KMS-11 (cell line): ENCODE results near the gene SLC30A9.

ENCODE experiments used
- H2AFZ ChIP-seq: fragments of 200-600 bp; sonication (generic); 2 replicates; pipeline ENCODE4 v1.6.1; 2016; ENCODE audit warnings: antibody characterized with exemption, mixed run types, low read depth
- H3K27ac ChIP-seq: fragments of 200-600 bp; sonication (generic); 2 replicates; pipeline ENCODE4 v1.6.1; 2016; ENCODE audit warnings: mild to moderate bottlenecking, mixed run types
- H3K27me3 ChIP-seq: fragments of 200-600 bp; sonication (generic); 2 replicates; pipeline ENCODE4 v1.6.1; 2017; ENCODE audit warnings: mild to moderate bottlenecking, low read depth, mixed run types, moderate library complexity; ENCODE audit not compliant: insufficient read depth
- H3K36me3 ChIP-seq: fragments of 200-600 bp; sonication (generic); 2 replicates; pipeline ENCODE4 v1.6.1; 2017; ENCODE audit warnings: mild to moderate bottlenecking, mixed run types; ENCODE audit not compliant: insufficient read depth
- H3K4me1 ChIP-seq: fragments of 200-600 bp; sonication (generic); 2 replicates; pipeline ENCODE4 v1.6.1; 2016; ENCODE audit warnings: mild to moderate bottlenecking, low read depth, mixed run types; ENCODE audit not compliant: poor library complexity, severe bottlenecking
- H3K4me2 ChIP-seq: fragments of 200-600 bp; sonication (generic); 2 replicates; pipeline ENCODE4 v1.7.0; 2016; ENCODE audit warnings: mild to moderate bottlenecking, mixed run types
- H3K4me3 ChIP-seq: fragments of 200-600 bp; sonication (generic); IDR thresholded peaks from 2 replicates; pipeline ENCODE4 v1.6.1; 2017; ENCODE audit warnings: low read depth, low read length, mixed read lengths; ENCODE audit not compliant: insufficient read depth
- H3K79me2 ChIP-seq: fragments of 200-600 bp; sonication (generic); 2 replicates; pipeline ENCODE4 v1.6.1; 2016; ENCODE audit warnings: low read depth, mixed run types; ENCODE audit not compliant: insufficient read depth
- H3K9ac ChIP-seq: fragments of 200-600 bp; sonication (generic); 2 replicates; pipeline ENCODE4 v1.6.1; 2016; ENCODE audit warnings: mild to moderate bottlenecking, mixed run types
- H4K20me1 ChIP-seq: fragments of 200-600 bp; sonication (generic); 2 replicates; pipeline ENCODE4 v1.6.1; 2016; ENCODE audit warnings: mild to moderate bottlenecking, mixed run types; ENCODE audit not compliant: insufficient read depth
- CTCF ChIP-seq: fragments of 200-600 bp; sonication (generic); conservative IDR thresholded peaks from 2 replicates; pipeline ENCODE4 v1.6.1; 2017; ENCODE audit warnings: low read depth, mild to moderate bottlenecking, antibody characterized with exemption, low read length, moderate library complexity, mixed read lengths

Gene SLC30A9

GRCh38 chr4:42123071-42123644 is 132.8 kb downstream of the SLC30A9 start:
- TF ChIP-seq CTCF: no peak
- Histone ChIP-seq H3K4me3 (no peak overlapping the region), H3K27me3 (no peaks in the 10 kb centered on the region), H3K9ac (no peak overlapping the region), H3K27ac (no peak overlapping the region), H4K20me1 (no peaks in the 10 kb centered on the region), H3K4me1 (no peaks in the 10 kb centered on the region), H3K4me2 (no peak overlapping the region), H3K79me2 (no peaks in the 10 kb centered on the region), H3K36me3 (no peaks in the 10 kb centered on the region), H2AFZ (no peak overlapping the region)

- H3K27me3 ChIP-seq: no peaks in the 10 kb centered on the region
- TF ChIP-seq CTCF: no peak
- H3K4me2 ChIP-seq: no peak overlapping the region
- no peaks in the 10 kb centered on the region for H3K79me2 ChIP-seq
- no peaks in the 10 kb centered on the region for H3K4me1 ChIP-seq
- no peaks in the 10 kb centered on the region for H4K20me1 ChIP-seq
- H3K36me3 ChIP-seq: no peaks in the 10 kb centered on the region
- no peak overlapping the region for H3K27ac ChIP-seq
- H2AFZ ChIP-seq: no peak overlapping the region
- no peak overlapping the region for H3K9ac ChIP-seq
- no peak overlapping the region for H3K4me3 ChIP-seq
Observed at GRCh38 chr4:42132099-42132498, 141.8 kb downstream of the SLC30A9 start.

- Histone ChIP-seq H3K79me2 (no peaks in the 10 kb centered on the region), H3K4me3 (no peak overlapping the region), H3K9ac (no peak overlapping the region), H3K4me2 (no peak overlapping the region), H3K27me3 (no peaks in the 10 kb centered on the region), H3K4me1 (no peaks in the 10 kb centered on the region), H2AFZ (no peak overlapping the region), H3K27ac (no peak overlapping the region), H4K20me1 (no peaks in the 10 kb centered on the region), H3K36me3 (no peaks in the 10 kb centered on the region)
- no peak for TF ChIP-seq CTCF
Observed at GRCh38 chr4:42133006-42133405, 142.7 kb downstream of the SLC30A9 start.

GRCh38 chr4:42136371-42136770 is 146.0 kb downstream of the SLC30A9 start:
- Histone ChIP-seq H3K27ac (no peak overlapping the region), H3K27me3 (no peaks in the 10 kb centered on the region), H2AFZ (no peak overlapping the region), H3K36me3 (no peaks in the 10 kb centered on the region), H3K4me2 (no peak overlapping the region), H3K4me3 (no peak overlapping the region), H3K9ac (no peak overlapping the region), H3K4me1 (no peaks in the 10 kb centered on the region), H3K79me2 (no peaks in the 10 kb centered on the region), H4K20me1 (no peaks in the 10 kb centered on the region)
- no peak for TF ChIP-seq CTCF
